Activated CD4-positive, CD25-positive, alpha-beta regulatory T cell treated with anti-CD3 and anti-CD28 coated beads, Interleukin-2, amount 50 U/mL, for 24 hours (primary cell): ENCODE results near the gene FOXO6.

Experiments used
- ATAC-seq, 2 donors: fragments of 150-1000 bp; cut with Tn5 transposase; one replicate each; pipeline ENCODE4 v1.10.0; 2021; ENCODE audit warnings: mild to moderate bottlenecking in 1 of 2, moderate library complexity in 1 of 2

Gene FOXO6

DNA sequence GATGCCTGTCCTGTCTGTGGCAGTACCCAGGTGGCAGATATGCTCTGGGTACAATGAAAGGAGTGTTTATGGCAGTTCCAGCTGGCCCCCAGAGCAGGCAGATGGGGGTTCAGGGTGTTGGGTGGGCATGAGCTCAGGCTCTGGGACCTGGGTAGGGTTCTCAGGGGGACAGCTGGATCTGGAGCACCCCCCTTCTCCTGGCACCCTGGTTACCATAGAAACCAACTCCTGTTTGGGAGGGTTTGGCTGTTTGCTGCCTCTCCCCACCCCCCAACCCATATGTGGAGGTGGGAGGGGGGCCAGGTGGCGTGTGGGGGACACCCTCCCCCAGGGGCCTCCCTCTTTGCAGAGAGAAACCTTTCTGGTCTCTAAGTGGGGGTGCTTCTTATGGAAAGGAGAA, 7.1 kb downstream of the FOXO6 start:
- no peak for ATAC-seq

DNA sequence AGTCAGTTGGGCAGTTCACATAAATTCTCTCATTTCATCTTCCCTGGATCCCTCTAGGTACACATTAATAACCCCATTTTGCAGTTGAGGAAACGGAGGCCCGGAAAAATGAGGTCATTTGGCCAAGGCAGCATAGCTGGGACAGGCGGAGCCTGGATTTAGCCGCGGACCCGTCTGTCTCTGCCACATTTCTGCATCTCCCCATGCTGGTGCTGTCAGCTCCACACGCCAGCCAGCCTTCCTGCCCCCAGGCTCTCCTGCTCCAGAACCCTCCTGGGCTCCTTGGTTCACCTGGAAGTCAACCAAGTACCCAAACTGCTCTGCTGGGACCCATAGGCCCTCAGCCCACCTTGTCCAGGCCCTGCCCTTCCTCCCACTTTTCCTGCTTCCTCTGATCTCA, 7.6 kb downstream of the FOXO6 start:
- ATAC-seq, result no peak

GRCh38 chr1:41369531-41369930, 8.3 kb downstream of the FOXO6 start:
- ATAC-seq, result no peak

GRCh38 chr1:41370225-41370624, 9.0 kb downstream of the FOXO6 start:
- no peak for ATAC-seq

GRCh38 chr1:41370756-41371420, 9.7 kb downstream of the FOXO6 start:
- ATAC-seq, result no peak

DNA sequence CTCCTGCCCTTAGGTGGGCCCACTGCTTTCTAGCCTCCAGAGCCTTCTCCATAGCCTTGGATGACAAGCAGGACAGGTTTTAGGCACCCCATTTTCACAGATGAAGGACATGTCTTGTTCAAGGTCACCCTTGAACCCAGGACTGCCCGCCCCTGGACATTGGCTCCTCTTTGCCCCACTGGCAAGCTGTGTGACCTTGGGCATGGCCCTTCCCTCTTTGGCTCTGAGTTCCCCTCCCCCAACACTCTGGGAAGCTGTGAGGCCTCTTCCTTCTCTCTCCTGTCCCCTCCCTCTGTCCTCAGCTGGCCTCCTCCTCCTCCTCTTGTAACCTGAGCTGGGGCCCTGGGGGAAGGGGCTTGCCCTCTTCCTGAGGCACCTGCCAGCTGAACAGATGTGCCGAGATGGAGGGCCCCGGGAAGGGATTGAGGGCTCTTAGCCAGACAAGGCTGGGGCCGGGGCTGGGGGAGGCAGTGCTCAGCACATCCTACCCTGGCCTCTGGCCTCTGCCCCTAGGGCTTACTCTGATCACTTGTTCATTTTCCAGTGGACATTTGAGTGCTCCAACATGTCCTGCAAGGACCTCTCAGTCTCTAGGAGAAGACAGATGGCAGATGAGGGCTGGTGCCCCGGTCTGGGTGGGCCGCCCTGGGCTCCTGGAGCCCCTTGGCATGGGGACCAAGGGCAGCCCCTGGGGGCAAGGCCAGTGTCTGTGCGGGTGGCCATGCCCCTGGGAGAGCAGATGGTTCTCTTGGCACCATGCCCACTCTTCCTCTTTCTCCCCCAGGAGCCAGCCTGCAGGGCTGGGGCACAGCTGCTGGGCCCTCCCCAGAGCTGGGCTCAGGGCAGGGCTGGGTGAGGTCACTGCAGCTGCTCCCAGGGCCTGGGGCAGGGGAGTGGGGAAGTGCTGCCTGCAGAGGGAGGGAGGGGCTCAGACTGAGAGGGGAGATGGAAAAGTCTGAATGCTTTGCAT, 10.7 kb downstream of the FOXO6 start:
- no peak for ATAC-seq

DNA sequence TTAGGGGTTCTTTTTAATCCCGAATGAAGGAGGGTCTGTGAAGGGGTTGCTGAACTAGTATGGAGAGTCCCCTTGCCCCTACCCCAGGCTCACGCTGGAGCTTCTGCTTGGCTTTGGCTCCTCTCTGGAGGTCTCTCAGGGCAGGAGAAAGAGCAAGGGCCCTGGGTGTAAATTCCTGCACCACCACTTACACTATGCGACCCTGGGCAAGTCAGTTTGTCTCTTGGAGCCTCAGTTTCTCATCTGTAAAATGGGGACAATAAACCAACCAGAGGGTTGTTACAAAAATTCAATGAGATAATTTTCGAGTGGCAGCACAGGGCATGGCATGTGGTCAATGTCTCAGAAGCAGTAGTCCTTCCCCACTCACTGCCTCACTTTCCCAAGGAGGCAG, 11.4 kb downstream of the FOXO6 start:
- ATAC-seq, result no peak

DNA sequence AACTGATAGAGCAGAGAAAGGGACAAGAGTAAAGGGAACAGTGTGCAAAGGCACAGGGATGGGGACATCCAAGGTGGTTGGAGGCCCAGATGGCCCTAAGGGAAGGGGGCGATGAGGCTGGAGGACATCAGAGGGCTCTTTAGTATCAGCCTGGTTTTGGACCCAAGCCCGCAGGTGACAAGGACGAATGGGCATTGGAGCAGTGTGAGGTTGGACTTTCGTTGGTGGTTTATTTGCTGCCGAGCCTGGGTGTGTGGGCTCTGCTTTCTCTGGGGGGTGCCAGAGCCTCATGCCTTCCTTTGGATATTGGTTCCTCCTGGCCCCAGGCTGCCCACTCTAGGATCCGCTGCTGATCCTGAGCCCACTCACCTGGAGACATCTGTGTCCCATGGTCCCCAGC, 12.1 kb downstream of the FOXO6 start:
- no peak for ATAC-seq

GRCh38 chr1:41374711-41375110, 13.5 kb downstream of the FOXO6 start:
- ATAC-seq, result no peak

DNA sequence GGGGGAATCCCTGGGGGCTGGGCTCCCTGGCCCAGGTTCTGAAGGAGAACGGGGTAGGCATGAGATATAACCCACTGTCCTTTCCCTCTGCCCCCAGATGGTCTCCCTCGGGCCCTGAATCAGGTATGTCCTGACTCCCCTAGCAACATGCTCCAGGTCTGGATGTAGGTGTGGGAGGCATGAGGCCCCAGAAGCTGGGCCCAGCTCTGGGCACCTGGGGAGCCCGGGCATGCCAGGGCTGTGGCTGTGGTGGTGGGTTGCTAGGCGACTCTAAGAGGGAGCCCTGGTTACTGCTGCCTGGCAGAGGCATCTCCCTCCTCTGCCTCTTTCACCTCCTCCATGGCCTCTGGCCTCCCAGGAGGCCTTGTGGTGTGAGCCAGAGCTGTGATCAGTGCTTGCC, 16.2 kb downstream of the FOXO6 start:
- no peak for ATAC-seq

DNA sequence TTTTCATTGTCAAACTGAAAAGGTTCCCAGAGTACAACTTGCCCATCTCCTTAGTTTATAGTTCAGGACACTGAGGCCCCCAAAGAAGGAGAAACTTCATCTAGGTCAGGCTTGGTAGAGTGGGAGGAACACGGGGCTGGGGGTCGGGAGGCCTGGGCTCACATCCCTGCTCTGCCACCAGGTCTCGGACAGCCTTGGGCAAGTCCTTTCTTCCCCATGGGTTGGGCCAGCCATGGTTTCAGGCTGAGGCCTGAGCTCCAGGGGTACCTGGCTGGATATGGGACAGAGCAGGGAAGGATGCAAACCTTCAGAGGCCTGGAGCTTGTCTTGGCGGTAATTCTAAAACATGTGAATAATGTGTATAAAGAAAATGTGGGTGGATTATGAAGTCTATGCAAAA, 17.0 kb downstream of the FOXO6 start:
- no peak for ATAC-seq

GRCh38 chr1:41378999-41379737, 17.9 kb downstream of the FOXO6 start:
- ATAC-seq, result no peak

GRCh38 chr1:41379738-41380130, 18.5 kb downstream of the FOXO6 start:
- no peak for ATAC-seq

- no peak for ATAC-seq
These were observed 19.0 kb downstream of the FOXO6 start for GRCh38 chr1:41380195-41380594.

GRCh38 chr1:41380979-41381691, 19.9 kb downstream of the FOXO6 start:
- no peak for ATAC-seq

- peak; percentile 52 to 63 for ATAC-seq
These were observed 20.7 kb downstream of the FOXO6 start for GRCh38 chr1:41381692-41382479.

DNA sequence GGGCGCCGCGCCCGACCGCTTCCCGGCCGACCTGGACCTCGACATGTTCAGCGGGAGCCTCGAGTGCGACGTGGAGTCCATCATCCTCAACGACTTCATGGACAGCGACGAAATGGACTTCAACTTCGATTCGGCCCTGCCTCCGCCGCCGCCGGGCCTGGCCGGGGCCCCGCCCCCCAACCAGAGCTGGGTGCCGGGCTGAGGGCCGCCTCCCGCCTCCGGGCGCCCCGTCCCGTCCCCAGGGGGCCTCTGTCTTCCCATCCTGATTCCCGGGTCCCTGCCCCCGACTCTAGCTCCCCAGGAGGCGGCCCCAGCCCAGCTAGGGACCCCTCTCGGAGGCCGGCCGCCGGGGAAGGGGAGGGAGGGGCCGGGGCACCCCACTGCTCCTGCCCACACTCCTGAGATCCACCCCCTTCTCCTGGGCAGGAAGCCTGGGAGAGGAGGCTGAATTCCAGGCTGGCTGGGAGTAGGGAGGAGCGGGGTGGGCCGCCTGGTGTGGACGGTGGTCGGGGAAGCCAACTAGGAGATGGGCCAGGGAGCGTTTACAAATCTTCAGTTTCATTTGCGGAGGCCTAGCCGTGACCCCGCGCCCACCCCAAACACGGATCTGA, 21.4 kb downstream of the FOXO6 start:
- no peak for ATAC-seq

- peak; percentile 79 to 83 for ATAC-seq
These were observed 22.0 kb downstream of the FOXO6 start for GRCh38 chr1:41383094-41383852.

- no peak for ATAC-seq
These were observed 23.3 kb downstream of the FOXO6 start for GRCh38 chr1:41384579-41384978.

- no peak for ATAC-seq
These were observed 24.4 kb downstream of the FOXO6 start for GRCh38 chr1:41385398-41386195.
